DND-41 (cell line): ENCODE data around the gene HID1.
"Not testable (repeated sequence)": the region's sequence is repeated elsewhere in the genome, so short reads cannot be mapped to it uniquely, and the experiment has no call there.

Experiments used
- EZH2 ChIP-seq: IDR thresholded peaks from 3 replicates; pipeline ENCODE4 v1.6.1; 2012; ENCODE audit warnings: borderline replicate concordance, low read depth, mild to moderate bottlenecking, moderate library complexity, low read length, inconsistent platforms; ENCODE audit not compliant: severe bottlenecking
- TF ChIP-seq, protein P1 (sequence below): IDR thresholded peaks from 2 replicates; pipeline ENCODE4 v1.5.1; 2012; ENCODE audit warnings: borderline replicate concordance, low read length, moderate library complexity, mild to moderate bottlenecking; ENCODE audit not compliant: poor library complexity, severe bottlenecking; ENCODE audit errors: extremely low read depth

- TF ChIP-seq EZH2: not testable (repeated sequence)
- TF ChIP-seq, protein P1, sequence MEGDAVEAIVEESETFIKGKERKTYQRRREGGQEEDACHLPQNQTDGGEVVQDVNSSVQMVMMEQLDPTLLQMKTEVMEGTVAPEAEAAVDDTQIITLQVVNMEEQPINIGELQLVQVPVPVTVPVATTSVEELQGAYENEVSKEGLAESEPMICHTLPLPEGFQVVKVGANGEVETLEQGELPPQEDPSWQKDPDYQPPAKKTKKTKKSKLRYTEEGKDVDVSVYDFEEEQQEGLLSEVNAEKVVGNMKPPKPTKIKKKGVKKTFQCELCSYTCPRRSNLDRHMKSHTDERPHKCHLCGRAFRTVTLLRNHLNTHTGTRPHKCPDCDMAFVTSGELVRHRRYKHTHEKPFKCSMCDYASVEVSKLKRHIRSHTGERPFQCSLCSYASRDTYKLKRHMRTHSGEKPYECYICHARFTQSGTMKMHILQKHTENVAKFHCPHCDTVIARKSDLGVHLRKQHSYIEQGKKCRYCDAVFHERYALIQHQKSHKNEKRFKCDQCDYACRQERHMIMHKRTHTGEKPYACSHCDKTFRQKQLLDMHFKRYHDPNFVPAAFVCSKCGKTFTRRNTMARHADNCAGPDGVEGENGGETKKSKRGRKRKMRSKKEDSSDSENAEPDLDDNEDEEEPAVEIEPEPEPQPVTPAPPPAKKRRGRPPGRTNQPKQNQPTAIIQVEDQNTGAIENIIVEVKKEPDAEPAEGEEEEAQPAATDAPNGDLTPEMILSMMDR: not testable (repeated sequence)
These were observed 3.1 kb downstream of the HID1 start for GRCh38 chr17:74969501-74969900.
